Caco-2 (cell line): ENCODE measurements around the gene PTPRB. TPM values are rescaled to one million over a fixed set of nuclear protein-coding genes. Genes with fewer than 3 reads are reported as not detected.

Experiments used
- BruUV-seq: library from RNA; stranded (reverse); fragments of 400-500 nt; replicated peaks from 2 replicates; lab custom pipeline; 2021; lab: Mats Ljungman, UMichigan
- CTCF ChIA-PET: fragments of 300-600 bp; sonication (Branson Sonifier 250); formaldehyde crosslinking; loops from one replicate; lab custom pipeline; 2022; ENCODE audit warnings: antibody characterized with exemption; lab: Charles Lee
- POLR2A ChIA-PET: fragments of 300-600 bp; sonication (Branson Sonifier 250); formaldehyde crosslinking; loops from one replicate; lab custom pipeline; 2022; ENCODE audit warnings: antibody characterized with exemption; lab: Charles Lee
- DNase-seq, 2 experiments: peaks; one replicate each; pipeline versions ENCODE4 v3.0.0 to v3.0.0-alpha.2; 2020 to 2022
- H3K27me3 ChIP-seq: replicated peaks from 2 replicates; pipeline ENCODE4 v1.6.0; 2011; ENCODE audit warnings: low read length; ENCODE audit not compliant: control insufficient read depth, insufficient read depth
- H3K36me3 ChIP-seq: 2 replicates; pipeline ENCODE4 v1.5.1; 2011; ENCODE audit warnings: low read length; ENCODE audit not compliant: control insufficient read depth, insufficient read depth
- H3K4me1 ChIP-seq: fragments of 250-450 bp; sonication (Bioruptor Pico); 2 replicates; pipeline ENCODE4 v1.5.1; 2020; ENCODE audit warnings: mild to moderate bottlenecking
- H3K4me3 ChIP-seq: 2 replicates; pipeline ENCODE4 v1.5.1; 2011; ENCODE audit warnings: low read depth, mild to moderate bottlenecking, control low read depth, low read length
- H3K9me3 ChIP-seq: fragments of 250-450 bp; sonication (Bioruptor Pico); 2 replicates; pipeline ENCODE4 v1.5.1; 2020; ENCODE audit warnings: mild to moderate bottlenecking, moderate library complexity
- H3K27ac Mint-ChIP-seq: one replicate; pipeline ENCODE4 v1.8.0; 2022; ENCODE audit warnings: mixed read lengths; ENCODE audit not compliant: unreplicated experiment
- H3K27me3 Mint-ChIP-seq: one replicate; pipeline ENCODE4 v1.8.0; 2022; ENCODE audit warnings: mixed read lengths; ENCODE audit not compliant: insufficient read depth, unreplicated experiment
- H3K36me3 Mint-ChIP-seq: one replicate; pipeline ENCODE4 v1.8.0; 2022; ENCODE audit warnings: mild to moderate bottlenecking, mixed read lengths; ENCODE audit not compliant: insufficient read depth, unreplicated experiment
- H3K4me1 Mint-ChIP-seq: one replicate; pipeline ENCODE4 v1.8.0; 2022; ENCODE audit warnings: low read depth, mixed read lengths; ENCODE audit not compliant: unreplicated experiment
- H3K4me3 Mint-ChIP-seq: one replicate; pipeline ENCODE4 v1.8.0; 2022; ENCODE audit warnings: mild to moderate bottlenecking, moderate library complexity, mixed read lengths; ENCODE audit not compliant: unreplicated experiment
- H3K9me3 Mint-ChIP-seq: one replicate; pipeline ENCODE4 v1.8.0; 2022; ENCODE audit warnings: mixed read lengths; ENCODE audit not compliant: unreplicated experiment
- intact Hi-C: fragments of 100-400 bp; cut with micrococcal nuclease; formaldehyde crosslinking; loops from one replicate; pipeline ENCODE4 v1.10.0; 2022; ENCODE audit not compliant: unreplicated experiment
- total RNA-seq: library from RNA; stranded (reverse); gene quantifications from 2 replicates; pipeline ENCODE4 v1.2.3, GENCODE V29; 2022
- TF ChIP-seq, protein P1 (sequence below), 2 experiments: fragments of 200-600 bp in 1 of 2; IDR thresholded peaks; 1 replicate in 1 of 2; 2 replicates in 1 of 2; pipeline versions ENCODE4 v1.5.1 to v1.8.0; 2011 to 2022; ENCODE audit warnings: antibody characterized with exemption in 1 of 2, control low read depth in 1 of 2, inconsistent platforms in 1 of 2, low read depth in 1 of 2, low read length in 1 of 2, mild to moderate bottlenecking in 1 of 2, moderate library complexity in 1 of 2; ENCODE audit not compliant: insufficient read depth in 1 of 2, severe bottlenecking in 1 of 2, unreplicated experiment in 1 of 2

The PTPRB gene
- total RNA-seq, 1 experiment from 2014 or later = 0.73 TPM

DNA sequence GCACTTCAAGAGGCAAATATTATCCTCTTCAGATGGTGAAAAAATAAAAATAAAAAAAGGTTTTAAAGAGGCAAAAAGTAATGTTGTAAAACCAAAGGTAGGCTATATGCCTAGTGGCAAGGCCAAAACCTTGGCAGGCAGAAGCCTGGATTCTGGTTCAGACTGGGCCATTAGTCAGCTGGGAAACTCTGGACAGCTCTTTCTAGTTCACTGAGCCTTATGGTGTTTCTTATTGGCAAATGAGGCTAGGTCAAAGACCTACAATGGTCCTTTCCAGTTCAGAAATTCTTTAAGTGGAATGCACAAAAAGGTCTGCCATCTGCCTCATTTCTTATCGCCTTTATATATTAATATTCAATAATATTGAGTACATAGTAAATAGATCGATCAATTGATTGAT, 44.6 kb downstream of the PTPRB start:
- POLR2A ChIA-PET = no interaction called here
- Mint-ChIP-seq H3K9me3 (no peaks in the 10 kb centered on the region), H3K27me3 (peaks cover 3% of the 10 kb centered on the region), H3K4me3 (no peak overlapping the region), H3K4me1 (no peaks in the 10 kb centered on the region), H3K27ac (no peak overlapping the region), H3K36me3 (no peaks in the 10 kb centered on the region)
- Histone ChIP-seq H3K4me3 (no peak overlapping the region), H3K27me3 (no peaks in the 10 kb centered on the region), H3K9me3 (no peaks in the 10 kb centered on the region), H3K36me3 (no peaks in the 10 kb centered on the region), H3K4me1 (no peaks in the 10 kb centered on the region)
- no TSS peak for BruUV-seq
- TF ChIP-seq, protein P1, sequence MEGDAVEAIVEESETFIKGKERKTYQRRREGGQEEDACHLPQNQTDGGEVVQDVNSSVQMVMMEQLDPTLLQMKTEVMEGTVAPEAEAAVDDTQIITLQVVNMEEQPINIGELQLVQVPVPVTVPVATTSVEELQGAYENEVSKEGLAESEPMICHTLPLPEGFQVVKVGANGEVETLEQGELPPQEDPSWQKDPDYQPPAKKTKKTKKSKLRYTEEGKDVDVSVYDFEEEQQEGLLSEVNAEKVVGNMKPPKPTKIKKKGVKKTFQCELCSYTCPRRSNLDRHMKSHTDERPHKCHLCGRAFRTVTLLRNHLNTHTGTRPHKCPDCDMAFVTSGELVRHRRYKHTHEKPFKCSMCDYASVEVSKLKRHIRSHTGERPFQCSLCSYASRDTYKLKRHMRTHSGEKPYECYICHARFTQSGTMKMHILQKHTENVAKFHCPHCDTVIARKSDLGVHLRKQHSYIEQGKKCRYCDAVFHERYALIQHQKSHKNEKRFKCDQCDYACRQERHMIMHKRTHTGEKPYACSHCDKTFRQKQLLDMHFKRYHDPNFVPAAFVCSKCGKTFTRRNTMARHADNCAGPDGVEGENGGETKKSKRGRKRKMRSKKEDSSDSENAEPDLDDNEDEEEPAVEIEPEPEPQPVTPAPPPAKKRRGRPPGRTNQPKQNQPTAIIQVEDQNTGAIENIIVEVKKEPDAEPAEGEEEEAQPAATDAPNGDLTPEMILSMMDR (IDR thresholded peaks at IDR 0.05; ENCODE audit: insufficient read depth in 1 of 2, low read depth in 1 of 2, low read length in 1 of 2, severe bottlenecking in 1 of 2, unreplicated experiment in 1 of 2) = no peak
- DNase-seq = no peak
- CTCF ChIA-PET = no interaction called here
- intact Hi-C loops = no loop called here

DNA sequence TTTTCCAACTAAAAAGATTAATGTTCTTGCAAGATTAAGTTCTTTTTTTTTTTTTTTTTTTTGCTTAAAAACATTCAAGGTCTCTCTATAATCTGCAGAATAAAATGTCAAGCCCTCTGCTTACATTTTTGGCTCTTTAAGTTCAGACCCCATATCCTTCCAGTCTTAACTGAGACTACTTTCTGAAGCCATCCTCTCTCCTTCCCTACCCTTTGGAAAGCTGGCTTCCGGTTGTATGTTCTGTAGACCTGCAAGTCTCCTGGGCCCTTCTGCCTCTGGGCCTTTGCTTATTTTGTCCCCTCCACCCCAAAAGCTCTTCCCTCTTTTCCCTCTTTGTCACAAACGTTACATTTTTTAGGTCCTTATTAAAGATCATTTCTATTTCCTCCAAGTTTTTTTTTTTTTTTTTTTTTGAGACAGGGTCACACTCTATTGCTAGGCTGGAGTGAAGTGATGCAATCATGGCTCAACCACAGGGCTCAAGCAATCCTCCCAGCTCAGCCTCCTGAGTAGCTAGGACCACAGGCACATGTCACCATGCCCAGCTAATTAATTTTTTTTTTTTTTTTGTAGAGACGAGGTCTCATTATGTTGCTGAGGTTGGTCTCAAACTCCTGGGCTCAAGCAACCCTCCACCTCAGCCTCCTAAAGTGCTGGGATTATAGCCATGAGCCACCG, 46.5 kb downstream of the PTPRB start:
- H3K4me3 Mint-ChIP-seq = no peak overlapping the region
- Histone ChIP-seq H3K36me3 (no peaks in the 10 kb centered on the region), H3K4me1 (no peaks in the 10 kb centered on the region), H3K27me3 (no peaks in the 10 kb centered on the region), H3K9me3 (no peaks in the 10 kb centered on the region), H3K4me3 (no peak overlapping the region)
- TF ChIP-seq, protein P1 (IDR thresholded peaks at IDR 0.05; ENCODE audit: insufficient read depth in 1 of 2, low read depth in 1 of 2, low read length in 1 of 2, severe bottlenecking in 1 of 2, unreplicated experiment in 1 of 2) = no peak
- DNase-seq = no peak
- H3K9me3 Mint-ChIP-seq = no peaks in the 10 kb centered on the region
- H3K36me3 Mint-ChIP-seq = no peaks in the 10 kb centered on the region
- H3K27ac Mint-ChIP-seq = no peak overlapping the region
- peaks cover 3% of the 10 kb centered on the region for H3K27me3 Mint-ChIP-seq
- ChIA-PET POLR2A (no interaction called here), CTCF (interaction anchor here (0.7 to 1.5 kb wide), 3 partner anchors 130 to 745 kb away, joined by 3 to 10 read pairs (median 5); no protein-coding TSS in a partner anchor)
- no peaks in the 10 kb centered on the region for H3K4me1 Mint-ChIP-seq
- no TSS peak for BruUV-seq
- intact Hi-C loops = loop anchor here (1.0 kb wide), 3 partner anchors 129 to 424 kb away; no protein-coding TSS in a partner anchor

DNA sequence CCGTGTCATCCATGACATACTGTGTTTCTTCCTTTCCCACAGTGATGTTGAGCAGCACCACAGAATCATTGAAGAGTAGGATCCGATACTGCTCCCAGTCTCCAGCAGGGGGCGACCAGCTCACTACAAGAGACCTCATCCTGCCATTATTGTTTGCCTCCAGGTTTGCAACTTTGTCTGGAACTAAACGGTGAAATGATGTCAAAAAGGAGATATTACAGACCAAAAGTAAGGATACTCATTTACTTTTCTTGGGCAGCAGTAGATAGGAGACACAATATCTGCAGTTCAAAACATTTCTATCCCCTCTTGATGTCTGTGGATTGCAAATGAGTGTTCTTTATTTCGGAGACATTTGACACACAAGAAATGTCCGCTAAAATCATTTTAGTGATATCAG, 47.2 kb downstream of the PTPRB start:
- Mint-ChIP-seq H3K4me1 (no peaks in the 10 kb centered on the region), H3K27ac (no peak overlapping the region), H3K27me3 (peaks cover 3% of the 10 kb centered on the region), H3K36me3 (no peaks in the 10 kb centered on the region), H3K4me3 (no peak overlapping the region), H3K9me3 (no peaks in the 10 kb centered on the region)
- DNase-seq = peak; percentile 65 to 76
- Histone ChIP-seq H3K9me3 (no peaks in the 10 kb centered on the region), H3K4me3 (no peak overlapping the region), H3K36me3 (no peaks in the 10 kb centered on the region), H3K27me3 (no peaks in the 10 kb centered on the region), H3K4me1 (no peaks in the 10 kb centered on the region)
- BruUV-seq = no TSS peak
- ChIA-PET CTCF (interaction anchor here (1.0 to 1.5 kb wide), 2 partner anchors 130 to 424 kb away, joined by 5 to 10 read pairs; no protein-coding TSS in a partner anchor), POLR2A (no interaction called here)
- TF ChIP-seq, protein P1 (IDR thresholded peaks at IDR 0.05; ENCODE audit: insufficient read depth in 1 of 2, low read depth in 1 of 2, low read length in 1 of 2, severe bottlenecking in 1 of 2, unreplicated experiment in 1 of 2) = peak; percentile 88 to 93
- intact Hi-C loops = loop anchor here (1.0 kb wide), 3 partner anchors 129 to 424 kb away; no protein-coding TSS in a partner anchor
